ENCODE data around the gene BOK. TPM values are rescaled to one million over a fixed set of nuclear protein-coding genes. Genes with fewer than 3 reads are reported as not detected.
"Not testable (repeated sequence)": the region's sequence is repeated elsewhere in the genome, so short reads cannot be mapped to it uniquely, and the experiment has no call there.

The BOK gene
- polyA plus RNA-seq, 1 experiment: 42.9 TPM

GRCh38 chr2:241584436-241584835 lies 25.9 kb downstream of the BOK start:
- POLR2A ChIA-PET: interaction anchor here (0.9 kb wide), 1 partner anchor 28 kb away, joined by 4 read pairs; no protein-coding TSS in a partner anchor
- Histone ChIP-seq H3K27me3 (ENCODE audit: control insufficient read depth, insufficient read depth, low read length) (no peaks in the 10 kb centered on the region), H3K36me3 (ENCODE audit: control insufficient read depth, insufficient read depth, low read length) (peaks cover 6% of the 10 kb centered on the region), H3K4me3 (ENCODE audit: low read depth, low read length) (no peak overlapping the region)
- CTCF ChIA-PET: no interaction called here
- no peak for TF ChIP-seq CTCF (IDR thresholded peaks at IDR 0.05; ENCODE audit: insufficient read depth, low read depth, low read length)
- DNase-seq (ENCODE audit: low read depth): no peak

DNA sequence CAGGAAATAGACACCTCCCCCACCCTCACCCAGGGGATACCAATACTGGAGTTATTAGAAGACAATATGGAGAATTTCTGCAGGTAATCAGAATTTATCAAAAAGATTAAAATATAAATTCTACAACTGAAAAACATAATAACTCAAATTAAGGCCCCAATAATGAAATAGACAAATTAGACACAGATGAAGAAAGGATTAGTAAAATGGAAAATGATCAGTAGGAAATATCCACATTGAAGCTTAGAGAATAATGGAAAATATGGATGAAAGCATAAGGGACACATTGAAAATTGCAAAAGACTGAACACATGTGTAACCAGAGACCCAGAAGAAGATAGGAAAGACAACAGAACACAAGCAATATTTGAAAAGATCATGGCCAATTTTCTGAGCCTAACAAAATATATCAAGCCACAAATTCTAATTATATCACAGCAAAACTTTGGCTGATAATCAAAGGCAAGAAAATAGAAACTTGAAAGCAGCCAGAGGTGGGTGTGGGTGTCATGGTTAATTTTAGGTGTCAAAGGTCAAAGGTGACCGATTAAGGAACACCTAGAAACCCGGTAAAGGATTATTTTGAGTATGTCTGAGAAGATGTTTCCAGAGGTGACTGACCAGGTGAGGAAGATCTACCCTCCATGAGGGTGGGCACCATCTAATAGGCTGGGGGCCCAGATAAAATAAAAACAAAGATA lies 28.2 kb downstream of the BOK start:
- no peak overlapping the region for H3K4me3 ChIP-seq (ENCODE audit: low read depth, low read length)
- no peak for TF ChIP-seq CTCF (IDR thresholded peaks at IDR 0.05; ENCODE audit: insufficient read depth, low read depth, low read length)
- DNase-seq (ENCODE audit: low read depth): no peak
- peaks cover 6% of the 10 kb centered on the region for H3K36me3 ChIP-seq (ENCODE audit: control insufficient read depth, insufficient read depth, low read length)
- ChIA-PET CTCF (no interaction called here), POLR2A (no interaction called here)
- H3K27me3 ChIP-seq (ENCODE audit: control insufficient read depth, insufficient read depth, low read length): no peaks in the 10 kb centered on the region

- POLR2A ChIA-PET; H3K27me3 ChIP-seq (ENCODE audit: control insufficient read depth, insufficient read depth, low read length); DNase-seq (ENCODE audit: low read depth); H3K4me3 ChIP-seq (ENCODE audit: low read depth, low read length); H3K36me3 ChIP-seq (ENCODE audit: control insufficient read depth, insufficient read depth, low read length): not testable (repeated sequence)
- CTCF ChIA-PET: interaction anchor here (0.6 to 1.0 kb wide), 3 partner anchors 8 to 74 kb away, joined by 3 read pairs; no protein-coding TSS in a partner anchor
These were observed 31.3 kb downstream of the BOK start for GRCh38 chr2:241589863-241590262.

DNA sequence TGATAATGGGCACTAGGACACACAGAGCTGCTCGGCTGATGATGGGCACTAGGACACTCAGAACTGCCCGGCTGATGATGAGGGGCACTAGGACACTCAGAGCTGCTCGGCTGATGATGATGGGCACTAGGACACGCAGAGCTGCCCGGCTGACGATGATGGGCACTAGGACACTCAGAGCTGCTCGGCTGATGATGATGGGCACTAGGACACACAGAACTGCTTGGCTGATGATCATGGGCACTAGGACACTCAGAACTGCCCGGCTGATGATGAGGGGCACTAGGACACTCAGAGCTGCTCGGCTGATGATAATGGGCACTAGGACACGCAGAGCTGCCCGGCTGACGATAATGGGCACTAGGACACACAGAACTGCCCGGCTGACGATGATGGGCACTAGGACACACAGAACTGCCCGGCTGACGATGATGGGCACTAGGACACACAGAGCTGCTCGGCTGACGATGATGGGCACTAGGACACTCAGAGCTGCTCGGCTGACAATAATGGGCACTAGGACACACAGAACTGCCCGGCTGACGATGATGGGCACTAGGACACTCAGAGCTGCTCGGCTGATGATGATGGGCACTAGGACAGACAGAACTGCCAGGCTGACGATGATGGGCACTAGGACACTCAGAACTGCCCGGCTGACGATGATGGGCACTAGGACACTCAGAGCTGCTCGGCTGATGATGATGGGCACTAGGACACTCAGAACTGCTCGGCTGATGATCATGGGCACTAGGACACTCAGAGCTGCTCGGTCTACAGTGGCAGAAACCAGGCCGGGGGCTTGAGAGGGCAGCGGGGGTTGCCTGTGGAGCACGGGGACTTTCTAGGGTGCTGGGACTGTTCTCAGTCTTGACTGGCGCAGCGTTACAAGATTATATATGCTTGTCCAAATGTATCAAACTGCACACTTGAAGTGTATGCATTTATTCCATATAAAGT lies 32.2 kb downstream of the BOK start:
- ChIA-PET CTCF (interaction anchor here (0.6 to 0.9 kb wide), 2 partner anchors 7 to 75 kb away, joined by 3 read pairs; no protein-coding TSS in a partner anchor), POLR2A (interaction anchor here (0.6 kb wide), 1 partner anchor 16 kb away, joined by 6 read pairs; no protein-coding TSS in a partner anchor)
- not testable (repeated sequence) for H3K27me3 ChIP-seq (ENCODE audit: control insufficient read depth, insufficient read depth, low read length)

GRCh38 chr2:241592126-241592845 lies 33.7 kb downstream of the BOK start:
- ChIA-PET POLR2A (no interaction called here), CTCF (interaction anchor here (0.8 to 1.1 kb wide), 2 partner anchors 21 to 26 kb away, joined by 3 read pairs; no protein-coding TSS in a partner anchor)
- Histone ChIP-seq H3K4me3 (ENCODE audit: low read depth, low read length) (no peak overlapping the region), H3K36me3 (ENCODE audit: control insufficient read depth, insufficient read depth, low read length) (peaks cover 3% of the 10 kb centered on the region; the same call in 1 of the 2 replicates), H3K27me3 (ENCODE audit: control insufficient read depth, insufficient read depth, low read length) (no peaks in the 10 kb centered on the region)
- DNase-seq (ENCODE audit: low read depth): no peak
- TF ChIP-seq CTCF (IDR thresholded peaks at IDR 0.05; ENCODE audit: insufficient read depth, low read depth, low read length): no peak

More for the DNA sequence above, 32.2 kb downstream of the BOK start:
- DNase-seq (ENCODE audit: low read depth); H3K36me3 ChIP-seq (ENCODE audit: control insufficient read depth, insufficient read depth, low read length); H3K4me3 ChIP-seq (ENCODE audit: low read depth, low read length): not testable (repeated sequence)

Measured in BJ (cell line).